ENCODE results near the gene AADAT. TPM values are rescaled to one million over a fixed set of nuclear protein-coding genes. Genes with fewer than 3 reads are reported as not detected.

The AADAT gene
- 5.6 and 6.4 TPM in 2 replicates for total RNA-seq

DNA sequence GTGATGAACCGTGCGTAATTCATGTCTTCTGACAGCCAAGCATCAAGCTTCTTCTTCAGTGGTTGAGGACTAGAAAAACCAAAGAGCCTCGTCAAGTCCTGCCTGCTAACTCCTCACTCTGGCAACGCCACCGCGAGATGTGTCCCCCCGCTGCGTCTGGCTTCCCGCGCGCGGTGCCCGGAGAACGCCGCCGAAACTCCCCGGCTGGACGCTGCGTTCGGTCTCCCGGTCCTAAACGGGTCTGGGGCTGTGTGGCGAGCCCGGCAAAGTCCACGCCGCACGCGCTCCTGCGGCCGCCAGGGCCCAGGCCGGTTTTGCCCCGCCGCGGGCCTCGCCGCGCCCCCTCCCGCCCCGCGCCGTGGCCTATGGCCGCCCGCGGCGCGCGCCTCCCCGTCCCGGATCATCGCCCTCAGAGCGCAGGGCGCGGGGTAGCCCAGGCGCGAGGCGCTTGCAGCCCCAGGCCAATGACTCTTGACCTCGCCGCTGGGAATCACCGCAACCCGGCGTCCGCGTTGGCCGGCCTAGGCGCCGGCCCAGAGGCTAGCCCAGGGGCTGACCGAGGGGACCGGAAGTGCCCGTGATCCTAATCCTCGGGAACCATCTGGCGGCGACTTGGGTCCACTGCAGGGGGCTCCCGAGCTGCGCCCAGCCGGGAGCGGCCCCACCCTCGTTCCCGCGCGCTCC, at the start of gene AADAT:
Gene AADAT (minus strand): TSS at position 289 of the 684 bp plus-strand sequence. CDS start 266 bp downstream, at position 23.

DNA sequence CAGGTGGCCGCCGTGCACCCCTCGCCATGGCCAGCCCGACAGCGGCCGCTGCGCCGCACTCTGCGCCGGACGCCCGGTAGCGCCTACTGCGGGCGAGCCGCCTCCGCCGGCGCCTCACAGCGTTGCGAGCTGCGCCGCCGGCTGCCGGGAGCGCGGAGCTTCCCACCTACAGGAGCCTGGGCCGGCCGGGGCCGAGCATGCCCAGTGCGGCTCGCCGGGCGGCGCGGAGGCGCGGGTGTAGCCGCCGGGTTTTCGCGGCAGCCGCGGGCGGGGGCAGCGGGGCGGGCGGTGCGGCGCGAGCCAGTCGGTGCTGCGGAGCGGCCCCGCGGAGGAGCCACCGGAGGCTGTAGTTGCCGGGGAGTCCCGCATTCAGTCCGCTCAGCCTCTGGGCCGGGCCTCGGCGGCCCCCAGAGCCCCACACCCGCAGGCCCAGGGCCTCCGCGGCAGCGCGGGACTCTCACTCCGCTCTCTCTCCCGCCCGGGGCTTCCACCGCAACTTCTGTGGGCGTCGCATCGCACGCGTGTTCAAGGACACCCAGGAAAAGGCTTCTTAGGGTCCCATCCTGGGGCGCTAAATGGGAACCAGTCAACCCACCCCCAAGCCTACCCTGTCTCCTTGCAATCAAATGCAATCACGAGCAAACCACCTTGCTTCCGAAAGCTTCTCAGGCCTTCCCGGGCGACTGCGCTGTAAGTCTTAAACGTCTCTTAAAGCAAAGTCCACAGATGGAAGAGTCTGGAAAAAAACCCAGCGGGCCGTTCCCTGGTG, 63.3 kb downstream of the AADAT start, which contains the start of gene MFAP3L:
Gene MFAP3L (minus strand): TSS at position 143 of the 769 bp plus-strand sequence. CDS start 20,518 bp downstream, outside the sequence.

Small RNAs within 50 kb of the gene (small RNA-seq; reads per million reads assigned to genes)
- gene APOBEC3AP1: not detected

Other genes with a start within 250 kb of the AADAT start
- gene MFAP3L, start 63.6 kb downstream of the AADAT start, total RNA-seq: 5.1 and 5.9 TPM in 2 replicates